OCI-LY3 (cell line): ENCODE measurements around the gene PDE9A.

ENCODE experiments used
- H2AFZ ChIP-seq: fragments of 200-600, 300-600 bp; shearing (Covaris generic); 2 replicates; pipeline ENCODE4 v1.6.0; 2014; ENCODE audit warnings: antibody characterized with exemption, low read depth, low read length
- H3K27ac ChIP-seq: fragments of 200-600, 300-600 bp; sonication (generic); 2 replicates; pipeline ENCODE4 v1.5.1; 2014; ENCODE audit warnings: mild to moderate bottlenecking, low read length, moderate library complexity, mixed read lengths
- H3K27me3 ChIP-seq: fragments of 200-600, 300-600 bp; sonication (generic); 2 replicates; pipeline ENCODE4 v1.6.1; 2014; ENCODE audit warnings: low read depth, low read length, mixed read lengths
- H3K36me3 ChIP-seq: fragments of 200-600, 300-600 bp; sonication (generic); replicated peaks from 2 replicates; pipeline ENCODE3; 2014; ENCODE audit warnings: low read depth, low read length, mixed read lengths
- H3K4me1 ChIP-seq: fragments of 300-600, 200-600 bp; sonication (generic); 2 replicates; pipeline ENCODE4 v1.6.1; 2014; ENCODE audit warnings: low read length, mixed read lengths
- H3K4me2 ChIP-seq: fragments of 200-600, 300-600 bp; sonication (generic); 2 replicates; pipeline ENCODE4 v1.6.1; 2014; ENCODE audit warnings: low read length, mixed read lengths
- H3K4me3 ChIP-seq: fragments of 300-600, 200-600 bp; sonication (generic); 2 replicates; pipeline ENCODE4 v1.5.1; 2014; ENCODE audit warnings: antibody characterized with exemption, mild to moderate bottlenecking, low read length, moderate library complexity
- H3K79me2 ChIP-seq: fragments of 300-600, 200-600 bp; shearing (Covaris generic); 2 replicates; pipeline ENCODE4 v1.6.1; 2014; ENCODE audit warnings: mild to moderate bottlenecking, low read length, mixed read lengths
- H3K9ac ChIP-seq: fragments of 300-600, 200-600 bp; shearing (Covaris generic); 2 replicates; pipeline ENCODE4 v1.6.0; 2014; ENCODE audit warnings: mild to moderate bottlenecking, low read length, moderate library complexity
- H3K9me3 ChIP-seq: fragments of 200-600, 300-600 bp; shearing (Covaris generic); 2 replicates; pipeline ENCODE4 v1.6.1; 2014; ENCODE audit warnings: low read length, mixed read lengths; ENCODE audit not compliant: insufficient read depth
- H4K20me1 ChIP-seq: fragments of 200-600, 300-600 bp; sonication (generic); 2 replicates; pipeline ENCODE4 v1.6.1; 2016; ENCODE audit warnings: low read length, mixed read lengths; ENCODE audit not compliant: insufficient read depth
- CTCF ChIP-seq: fragments of 200-600, 300-600 bp; sonication (generic); IDR thresholded peaks from 2 replicates; pipeline ENCODE4 v1.5.1; 2014; ENCODE audit warnings: antibody characterized with exemption, low read length, low read depth
- EZH2phosphoT487 ChIP-seq: fragments of 200-600 bp; shearing (Covaris generic); IDR thresholded peaks from 2 replicates; pipeline ENCODE4 v1.6.1; 2018; ENCODE audit warnings: antibody characterized with exemption, mixed run types, low read depth

The PDE9A gene

GRCh38 chr21:42646076-42646825, 7.2 kb upstream of the PDE9A start:
- no peak overlapping the region for H2AFZ ChIP-seq
- H3K4me3 ChIP-seq: no peak overlapping the region
- no peaks in the 10 kb centered on the region for H4K20me1 ChIP-seq
- H3K4me1 ChIP-seq: no peaks in the 10 kb centered on the region
- TF ChIP-seq EZH2phosphoT487 (no peak), CTCF (no peak)
- no peaks in the 10 kb centered on the region for H3K27me3 ChIP-seq
- no peaks in the 10 kb centered on the region for H3K9me3 ChIP-seq
- H3K9ac ChIP-seq: no peak overlapping the region
- H3K4me2 ChIP-seq: no peak overlapping the region
- no peaks in the 10 kb centered on the region for H3K36me3 ChIP-seq
- H3K27ac ChIP-seq: no peak overlapping the region
- H3K79me2 ChIP-seq: no peaks in the 10 kb centered on the region

- TF ChIP-seq EZH2phosphoT487: no peak
- TF ChIP-seq CTCF: no peak
- Histone ChIP-seq H3K79me2 (no peaks in the 10 kb centered on the region), H2AFZ (no peak overlapping the region), H3K4me1 (no peaks in the 10 kb centered on the region), H3K27ac (no peak overlapping the region), H3K9me3 (no peaks in the 10 kb centered on the region), H3K4me3 (no peak overlapping the region), H3K27me3 (no peaks in the 10 kb centered on the region), H3K4me2 (no peak overlapping the region), H3K9ac (no peak overlapping the region), H3K36me3 (no peaks in the 10 kb centered on the region), H4K20me1 (no peaks in the 10 kb centered on the region)
These were observed 6.6 kb upstream of the PDE9A start for GRCh38 chr21:42646836-42647235.

GRCh38 chr21:42648606-42649005, 4.8 kb upstream of the PDE9A start:
- Histone ChIP-seq H3K9me3 (no peaks in the 10 kb centered on the region), H3K27ac (no peak overlapping the region), H3K9ac (no peak overlapping the region), H3K79me2 (no peaks in the 10 kb centered on the region), H3K4me1 (no peaks in the 10 kb centered on the region), H2AFZ (no peak overlapping the region), H3K4me2 (no peak overlapping the region), H3K36me3 (no peaks in the 10 kb centered on the region), H4K20me1 (no peaks in the 10 kb centered on the region), H3K27me3 (no peaks in the 10 kb centered on the region), H3K4me3 (no peak overlapping the region)
- TF ChIP-seq EZH2phosphoT487 (no peak), CTCF (no peak)

- H3K4me2 ChIP-seq: no peak overlapping the region
- no peak overlapping the region for H3K4me3 ChIP-seq
- TF ChIP-seq CTCF: no peak
- no peak for TF ChIP-seq EZH2phosphoT487
- H3K27me3 ChIP-seq: peaks cover 4% of the 10 kb centered on the region
- H3K79me2 ChIP-seq: no peaks in the 10 kb centered on the region
- no peak overlapping the region for H3K9ac ChIP-seq
- H4K20me1 ChIP-seq: no peaks in the 10 kb centered on the region
- peaks cover under 1% of the 10 kb centered on the region; the same call in 1 of the 2 replicates for H3K4me1 ChIP-seq
- H3K9me3 ChIP-seq: no peaks in the 10 kb centered on the region
- no peak overlapping the region for H2AFZ ChIP-seq
- H3K36me3 ChIP-seq: no peaks in the 10 kb centered on the region
- no peak overlapping the region for H3K27ac ChIP-seq
These were observed 4.0 kb upstream of the PDE9A start for GRCh38 chr21:42649122-42650032.
